ENCODE data around the gene TBCD. TPM values are rescaled to one million over a fixed set of nuclear protein-coding genes. Genes with fewer than 3 reads are reported as not detected.
"Not testable (repeated sequence)": the region's sequence is repeated elsewhere in the genome, so short reads cannot be mapped to it uniquely, and the experiment has no call there.

Gene TBCD
- total and polyA plus RNA-seq, 9 of the 15 experiments (the other 6 are each of a cell fraction or from before 2014, with no cell fraction given) = 8.9 to 98.5 (median 28.0) TPM

DNA sequence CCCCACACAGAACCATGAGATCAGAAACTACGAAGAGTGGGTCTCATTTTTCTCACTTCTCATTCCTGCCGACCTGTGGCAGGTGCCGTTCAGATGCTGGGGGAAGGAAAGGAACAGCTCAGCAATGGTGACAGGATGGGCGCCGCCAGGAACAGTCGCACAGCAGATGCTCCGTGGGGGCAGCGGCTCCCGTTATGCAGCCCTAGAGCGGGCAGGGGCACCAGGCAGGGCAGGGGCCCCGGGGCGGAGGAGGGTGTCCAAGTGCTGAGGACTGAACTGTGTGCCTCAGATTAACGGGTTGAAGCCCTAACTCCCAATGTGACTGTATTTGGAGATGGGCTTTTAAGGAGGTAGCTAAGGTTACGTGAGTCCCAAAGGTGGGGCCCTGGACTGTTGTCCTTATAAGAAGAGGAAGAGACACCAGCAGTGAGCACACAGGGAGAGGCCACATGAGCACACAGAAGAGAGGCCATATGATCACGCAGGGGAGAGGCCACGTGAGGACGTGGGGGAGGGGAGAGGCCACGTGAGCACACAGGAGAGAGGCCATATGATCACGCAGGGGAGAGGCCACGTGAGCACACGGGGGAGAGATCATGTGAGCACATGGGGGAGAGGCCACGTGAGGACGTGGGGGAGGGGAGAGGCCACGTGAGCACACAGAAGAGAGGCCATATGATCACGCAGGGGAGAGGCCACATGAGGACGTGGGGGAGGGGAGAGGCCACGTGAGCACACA lies 231.8 kb downstream of the TBCD start:
- intact Hi-C loops (cut with micrococcal nuclease) = no loop called here

DNA sequence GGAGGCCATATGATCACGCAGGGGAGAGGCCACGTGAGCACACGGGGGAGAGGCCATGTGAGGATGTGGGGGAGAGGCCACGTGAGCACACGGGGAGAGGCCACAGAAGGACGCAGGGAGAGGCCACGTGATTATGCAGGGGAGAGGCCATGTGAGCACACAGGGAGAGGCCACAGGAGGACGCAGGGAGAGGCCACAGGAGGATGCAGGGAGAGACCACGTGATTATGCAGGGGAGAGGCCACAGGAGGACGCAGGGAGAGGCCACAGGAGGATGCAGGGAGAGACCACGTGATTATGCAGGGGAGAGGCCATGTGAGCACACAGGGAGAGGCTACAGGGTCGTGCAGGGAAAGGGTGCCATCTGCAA lies 232.4 kb downstream of the TBCD start:
- H3K4me3 ChIP-seq; H3K9me1 ChIP-seq (ENCODE audit: control insufficient read depth, insufficient read depth, low read length); FAIRE-seq; H4K20me1 ChIP-seq (replicated peaks; ENCODE audit: control insufficient read depth, insufficient read depth, low read length); H3K4me1 ChIP-seq (replicated peaks in 1 of 2; ENCODE audit: control insufficient read depth in 2 of 2, insufficient read depth in 2 of 2, low read length in 2 of 2); ATAC-seq; H3K4me2 ChIP-seq (ENCODE audit: insufficient read depth, low read length); H2AFZ ChIP-seq (ENCODE audit: low read depth, low read length); H3K9ac ChIP-seq (ENCODE audit: insufficient read depth in 1 of 2, low read depth in 2 of 2, low read length in 2 of 2); H3K27ac ChIP-seq (ENCODE audit: extremely low read depth, low read depth, low read length); H3K9me3 ChIP-seq (replicated peaks; ENCODE audit: control insufficient read depth, insufficient read depth, low read depth, low read length); DNase-seq (ENCODE audit: extremely low read depth in 1 of 4, low spot score in 3 of 4); in situ Hi-C loops (cut with MboI); CTCF ChIA-PET (ENCODE audit: low intra/inter-chr PET ratio); H3K36me3 ChIP-seq (ENCODE audit: control insufficient read depth, insufficient read depth, low read length); POLR2A ChIA-PET; H3K27me3 ChIP-seq (ENCODE audit: control insufficient read depth in 2 of 2, insufficient read depth in 2 of 2, low read length in 2 of 2); intact Hi-C loops (cut with micrococcal nuclease); H3K79me2 ChIP-seq (ENCODE audit: control insufficient read depth, insufficient read depth, low read length); BruUV-seq (replicated peaks): not testable (repeated sequence)
- 57% methylated on average over 8 of the region's 12 CpGs for WGBS (ENCODE audit: insufficient coverage, low coverage, missing lambda C conversion rate)

More for the DNA sequence above, 231.8 kb downstream of the TBCD start:
- no TSS peak for BruUV-seq (replicated peaks)
- FAIRE-seq (no peak), ATAC-seq (no peak), DNase-seq (ENCODE audit: extremely low read depth in 1 of 4, low spot score in 3 of 4) (no peak)
- ChIA-PET CTCF (ENCODE audit: low intra/inter-chr PET ratio) (no interaction called here), POLR2A (no interaction called here)
- Histone ChIP-seq H3K36me3 (ENCODE audit: control insufficient read depth, insufficient read depth, low read length) (no peaks in the 10 kb centered on the region), H3K9me3 (replicated peaks; ENCODE audit: control insufficient read depth, insufficient read depth, low read depth, low read length) (peaks cover 4% of the 10 kb centered on the region; the same call in 1 of the 2 replicates), H3K9me1 (ENCODE audit: control insufficient read depth, insufficient read depth, low read length) (no peaks in the 10 kb centered on the region), H3K79me2 (ENCODE audit: control insufficient read depth, insufficient read depth, low read length) (no peaks in the 10 kb centered on the region), H3K4me3 (no peak overlapping the region), H3K4me1 (replicated peaks in 1 of 2; ENCODE audit: control insufficient read depth in 2 of 2, insufficient read depth in 2 of 2, low read length in 2 of 2) (peaks cover 0 to 6% of the 10 kb centered on the region in 2 experiments; a peak in 1 of 5 replicates), H2AFZ (ENCODE audit: low read depth, low read length) (no peak overlapping the region), H4K20me1 (replicated peaks; ENCODE audit: control insufficient read depth, insufficient read depth, low read length) (no peaks in the 10 kb centered on the region), H3K9ac (ENCODE audit: insufficient read depth in 1 of 2, low read depth in 2 of 2, low read length in 2 of 2) (no peak overlapping the region), H3K27me3 (ENCODE audit: control insufficient read depth in 2 of 2, insufficient read depth in 2 of 2, low read length in 2 of 2) (no peaks in the 10 kb centered on the region), H3K27ac (ENCODE audit: extremely low read depth, low read depth, low read length) (no peak overlapping the region), H3K4me2 (ENCODE audit: insufficient read depth, low read length) (no peak overlapping the region)
- no peak for TF ChIP-seq KLF10 (CRISPR knock-in tag; IDR thresholded peaks at IDR 0.05)
- no peak for TF ChIP-seq POLR2G (IDR thresholded peaks at IDR 0.05; ENCODE audit: low read depth, low read length)
- TF ChIP-seq, protein P1, sequence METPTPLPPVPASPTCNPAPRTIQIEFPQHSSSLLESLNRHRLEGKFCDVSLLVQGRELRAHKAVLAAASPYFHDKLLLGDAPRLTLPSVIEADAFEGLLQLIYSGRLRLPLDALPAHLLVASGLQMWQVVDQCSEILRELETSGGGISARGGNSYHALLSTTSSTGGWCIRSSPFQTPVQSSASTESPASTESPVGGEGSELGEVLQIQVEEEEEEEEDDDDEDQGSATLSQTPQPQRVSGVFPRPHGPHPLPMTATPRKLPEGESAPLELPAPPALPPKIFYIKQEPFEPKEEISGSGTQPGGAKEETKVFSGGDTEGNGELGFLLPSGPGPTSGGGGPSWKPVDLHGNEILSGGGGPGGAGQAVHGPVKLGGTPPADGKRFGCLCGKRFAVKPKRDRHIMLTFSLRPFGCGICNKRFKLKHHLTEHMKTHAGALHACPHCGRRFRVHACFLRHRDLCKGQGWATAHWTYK (CRISPR knock-in tag; IDR thresholded peaks at IDR 0.05) = peak; percentile 97
- 85% methylated on average over 16 of the region's 27 CpGs for WGBS (ENCODE audit: insufficient coverage, low coverage, missing lambda C conversion rate)
- in situ Hi-C loops (cut with MboI) = no loop called here
